ENCODE data around the gene MAN2B2.

MAN2B2 gene

DNA sequence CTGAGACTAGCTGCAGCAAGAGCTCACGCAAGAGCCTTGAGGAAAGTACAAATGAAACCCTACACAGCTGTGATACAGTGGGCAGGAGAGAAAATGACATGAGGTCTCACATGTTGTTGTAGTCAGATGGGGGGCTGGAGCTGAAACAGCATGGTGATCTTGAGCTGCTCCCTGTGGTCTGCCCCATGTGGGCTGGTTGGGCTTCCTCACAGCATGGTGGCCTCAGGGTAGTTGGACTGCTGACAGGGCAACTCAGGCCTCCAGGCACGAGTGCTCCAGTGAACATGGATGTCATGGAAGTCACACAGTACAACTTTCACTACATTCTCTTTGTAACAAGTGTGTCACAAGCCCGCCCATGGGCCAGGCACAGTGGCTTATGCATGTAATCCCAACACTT is 3.4 kb upstream of the MAN2B2 start:
- H3K9me3 Mint-ChIP-seq: no peaks in the 10 kb centered on the region
- TF ChIP-seq, protein P1, sequence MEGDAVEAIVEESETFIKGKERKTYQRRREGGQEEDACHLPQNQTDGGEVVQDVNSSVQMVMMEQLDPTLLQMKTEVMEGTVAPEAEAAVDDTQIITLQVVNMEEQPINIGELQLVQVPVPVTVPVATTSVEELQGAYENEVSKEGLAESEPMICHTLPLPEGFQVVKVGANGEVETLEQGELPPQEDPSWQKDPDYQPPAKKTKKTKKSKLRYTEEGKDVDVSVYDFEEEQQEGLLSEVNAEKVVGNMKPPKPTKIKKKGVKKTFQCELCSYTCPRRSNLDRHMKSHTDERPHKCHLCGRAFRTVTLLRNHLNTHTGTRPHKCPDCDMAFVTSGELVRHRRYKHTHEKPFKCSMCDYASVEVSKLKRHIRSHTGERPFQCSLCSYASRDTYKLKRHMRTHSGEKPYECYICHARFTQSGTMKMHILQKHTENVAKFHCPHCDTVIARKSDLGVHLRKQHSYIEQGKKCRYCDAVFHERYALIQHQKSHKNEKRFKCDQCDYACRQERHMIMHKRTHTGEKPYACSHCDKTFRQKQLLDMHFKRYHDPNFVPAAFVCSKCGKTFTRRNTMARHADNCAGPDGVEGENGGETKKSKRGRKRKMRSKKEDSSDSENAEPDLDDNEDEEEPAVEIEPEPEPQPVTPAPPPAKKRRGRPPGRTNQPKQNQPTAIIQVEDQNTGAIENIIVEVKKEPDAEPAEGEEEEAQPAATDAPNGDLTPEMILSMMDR (IDR thresholded peaks at IDR 0.05; ENCODE audit: unreplicated experiment in 3 of 3): no peak
- no peak overlapping the region for H3K27ac Mint-ChIP-seq
- peaks cover 65% of the 10 kb centered on the region for H3K27me3 Mint-ChIP-seq (ENCODE audit: low read depth)
- H3K36me3 Mint-ChIP-seq (ENCODE audit: low read depth): no peaks in the 10 kb centered on the region
- no peaks in the 10 kb centered on the region for H3K4me1 Mint-ChIP-seq
- H3K4me3 Mint-ChIP-seq: no peak overlapping the region

DNA sequence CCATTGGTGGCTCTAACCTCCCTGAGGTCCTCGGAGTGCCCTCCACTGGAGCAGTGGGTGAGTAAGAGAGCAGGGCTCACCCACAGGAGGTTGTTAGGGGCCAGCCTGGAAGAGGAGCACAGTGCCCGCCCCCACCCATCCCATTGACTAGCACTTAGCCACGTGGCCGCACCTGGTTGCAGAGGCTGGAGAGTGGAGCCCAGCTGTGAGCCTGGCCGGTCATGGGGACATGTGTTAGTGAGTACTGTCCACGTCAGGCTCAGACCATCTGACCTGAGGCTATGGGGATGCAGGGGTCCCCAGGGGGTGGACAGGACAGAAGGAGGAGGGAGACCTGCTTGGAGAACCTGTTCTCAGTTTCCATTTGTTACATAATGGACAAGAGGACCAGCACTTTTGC is 1.4 kb upstream of the MAN2B2 start:
- peaks cover 45% of the 10 kb centered on the region for H3K27me3 Mint-ChIP-seq (ENCODE audit: low read depth)
- H3K27ac Mint-ChIP-seq: no peak overlapping the region
- H3K4me3 Mint-ChIP-seq: peak overlapping the region; percentile 87 to 91 (median 91)
- H3K9me3 Mint-ChIP-seq: no peaks in the 10 kb centered on the region
- peaks cover 5% of the 10 kb centered on the region for H3K36me3 Mint-ChIP-seq (ENCODE audit: low read depth)
- H3K4me1 Mint-ChIP-seq: no peaks in the 10 kb centered on the region
- TF ChIP-seq, protein P1 (IDR thresholded peaks at IDR 0.05; ENCODE audit: unreplicated experiment in 3 of 3): no peak

DNA sequence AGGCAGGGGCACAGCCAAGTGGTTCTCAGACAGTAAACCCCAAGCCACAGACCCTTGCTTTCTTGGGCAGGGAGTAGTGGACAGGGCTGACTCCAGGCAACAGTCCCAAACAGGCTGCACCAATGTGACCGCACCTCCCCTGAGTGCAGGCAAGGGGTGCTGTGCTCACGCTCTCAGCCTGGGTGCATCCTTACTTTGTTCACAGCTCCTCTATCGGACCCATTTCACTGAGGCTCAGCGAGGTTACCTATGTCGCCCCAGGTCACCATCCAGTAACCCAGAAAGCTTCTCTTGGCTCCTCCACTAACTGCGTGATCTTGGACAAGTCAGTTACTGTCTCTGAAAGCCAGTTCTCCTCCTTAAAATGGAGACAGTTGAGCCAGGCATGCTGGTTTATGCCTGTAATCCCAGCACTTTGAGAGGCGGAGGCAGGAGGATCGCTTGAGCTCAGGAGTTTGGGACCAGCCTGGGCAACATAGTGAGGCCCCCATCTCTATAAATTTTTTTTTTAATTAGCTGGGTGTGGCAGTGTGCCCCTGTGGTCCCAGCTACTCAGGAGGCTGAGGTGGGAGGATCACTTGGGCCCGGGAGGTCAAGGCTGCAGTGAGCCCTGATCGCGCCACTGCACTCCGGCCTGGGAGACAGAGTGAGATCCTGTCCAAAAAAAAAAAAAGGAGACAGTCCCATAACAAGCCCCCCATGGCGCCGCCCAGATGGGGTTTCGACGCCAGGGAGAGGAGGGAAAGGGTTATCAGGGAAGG is 823 bp upstream of the MAN2B2 start:
- H3K36me3 Mint-ChIP-seq (ENCODE audit: low read depth): peaks cover 9% of the 10 kb centered on the region
- peaks cover 39% of the 10 kb centered on the region for H3K27me3 Mint-ChIP-seq (ENCODE audit: low read depth)
- H3K4me3 Mint-ChIP-seq: peak overlapping the region; percentile 87 to 91 (median 91)
- H3K27ac Mint-ChIP-seq: no peak overlapping the region
- no peaks in the 10 kb centered on the region for H3K9me3 Mint-ChIP-seq
- TF ChIP-seq, protein P1 (IDR thresholded peaks at IDR 0.05; ENCODE audit: unreplicated experiment in 3 of 3): no peak
- H3K4me1 Mint-ChIP-seq: no peaks in the 10 kb centered on the region

DNA sequence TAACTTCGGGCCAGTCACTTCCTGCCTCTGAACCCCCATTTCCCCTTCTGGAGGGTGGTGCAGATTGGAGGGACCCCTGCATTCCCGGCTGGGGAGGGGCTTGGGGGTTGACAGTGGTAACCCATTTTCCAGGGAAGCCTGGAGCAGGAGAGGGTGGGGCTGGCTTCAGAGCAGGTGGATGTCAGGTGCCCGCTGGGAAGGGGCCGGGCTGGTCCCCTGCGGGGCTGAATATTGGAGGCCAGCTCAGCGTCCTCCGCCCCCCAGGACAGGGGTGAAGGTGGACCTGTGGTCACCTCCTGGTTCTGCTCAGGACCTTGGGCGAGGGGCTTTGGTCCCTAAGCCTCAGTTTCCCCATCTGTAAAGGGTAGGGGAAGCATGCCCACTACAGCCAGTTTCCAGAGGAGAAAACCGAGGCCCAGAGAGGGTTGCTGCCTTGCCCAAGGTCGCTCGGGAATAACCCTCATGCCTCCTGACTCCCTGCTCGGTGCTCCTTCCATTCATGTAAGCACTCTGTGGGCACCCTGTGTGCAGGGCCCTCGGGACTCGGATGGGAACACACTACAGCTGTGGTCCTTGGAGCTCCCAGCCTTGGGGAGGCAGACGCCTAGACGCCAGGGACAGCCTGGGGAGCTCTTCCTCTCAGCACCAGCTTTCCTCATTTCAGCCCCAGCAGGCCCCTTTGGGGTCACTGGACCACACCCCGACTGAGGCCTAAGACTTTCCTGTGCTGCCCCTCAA is 683 bp downstream of the MAN2B2 start:
- Mint-ChIP-seq H3K36me3 (ENCODE audit: low read depth) (peaks cover 23% of the 10 kb centered on the region), H3K4me3 (peak overlapping the region; percentile 64 to 78 (median 74)), H3K4me1 (no peaks in the 10 kb centered on the region), H3K9me3 (no peaks in the 10 kb centered on the region), H3K27ac (no peak overlapping the region), H3K27me3 (ENCODE audit: low read depth) (peaks cover 29% of the 10 kb centered on the region)
- TF ChIP-seq, protein P1 (IDR thresholded peaks at IDR 0.05; ENCODE audit: unreplicated experiment in 3 of 3): no peak

DNA sequence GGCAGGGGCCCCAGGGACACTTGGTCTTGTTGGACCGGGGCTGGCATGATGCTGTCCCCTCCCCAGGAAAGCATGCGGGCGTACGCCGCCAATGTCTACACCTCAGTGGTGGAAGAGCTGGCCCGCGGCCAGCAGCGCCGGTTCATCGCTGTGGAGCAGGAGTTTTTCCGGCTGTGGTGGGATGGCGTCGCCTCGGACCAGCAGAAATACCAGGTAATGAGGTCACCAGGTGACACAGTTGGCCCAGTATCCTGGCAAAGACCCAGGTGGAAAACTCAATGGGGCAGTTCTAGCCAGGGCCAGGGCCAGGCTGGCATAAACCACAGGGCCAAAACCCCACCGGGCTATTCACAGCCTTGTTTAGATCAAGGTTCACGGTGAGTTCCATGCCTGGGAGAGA is 1.5 kb downstream of the MAN2B2 start:
- Mint-ChIP-seq H3K4me3 (peak overlapping the region in 2 of 3 experiments; percentile 25 to 74), H3K4me1 (no peaks in the 10 kb centered on the region), H3K27ac (no peak overlapping the region), H3K36me3 (ENCODE audit: low read depth) (peaks cover 28% of the 10 kb centered on the region), H3K27me3 (ENCODE audit: low read depth) (peaks cover 20% of the 10 kb centered on the region), H3K9me3 (no peaks in the 10 kb centered on the region)
- TF ChIP-seq, protein P1 (IDR thresholded peaks at IDR 0.05; ENCODE audit: unreplicated experiment in 3 of 3): no peak

All from nephron (organoid).